ENCODE data around the gene DHCR24. TPM values are rescaled to one million over a fixed set of nuclear protein-coding genes. Genes with fewer than 3 reads are reported as not detected.
"Not testable (repeated sequence)": the region's sequence is repeated elsewhere in the genome, so short reads cannot be mapped to it uniquely, and the experiment has no call there.

DHCR24 gene
- total RNA-seq, 2 experiments from 2014 or later, result 59.5 to 64.7 TPM

DNA sequence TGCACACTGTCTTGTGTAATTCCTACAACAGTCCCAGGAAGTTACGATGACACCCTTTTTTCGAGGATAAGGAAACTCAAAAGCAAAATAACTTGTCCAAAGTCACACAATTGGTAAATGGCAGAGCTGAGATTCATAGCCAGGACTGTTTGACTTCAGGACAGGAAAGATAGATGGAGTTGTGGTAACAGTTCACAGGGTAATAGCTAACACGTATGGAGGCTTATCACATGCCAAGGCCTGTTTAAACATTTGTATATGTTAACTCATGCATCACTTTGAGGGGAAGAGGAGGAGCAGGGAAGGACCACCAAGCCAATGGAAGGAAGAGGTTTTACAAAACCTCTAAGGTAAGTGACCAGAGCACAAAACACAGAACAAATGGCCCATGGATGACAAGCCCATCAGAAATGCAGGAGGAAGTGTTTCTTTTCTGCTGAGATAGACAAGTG lies 2.8 kb downstream of the DHCR24 start:
- ATAC-seq (no peak), DNase-seq (no peak)
- TF ChIP-seq, protein P1, sequence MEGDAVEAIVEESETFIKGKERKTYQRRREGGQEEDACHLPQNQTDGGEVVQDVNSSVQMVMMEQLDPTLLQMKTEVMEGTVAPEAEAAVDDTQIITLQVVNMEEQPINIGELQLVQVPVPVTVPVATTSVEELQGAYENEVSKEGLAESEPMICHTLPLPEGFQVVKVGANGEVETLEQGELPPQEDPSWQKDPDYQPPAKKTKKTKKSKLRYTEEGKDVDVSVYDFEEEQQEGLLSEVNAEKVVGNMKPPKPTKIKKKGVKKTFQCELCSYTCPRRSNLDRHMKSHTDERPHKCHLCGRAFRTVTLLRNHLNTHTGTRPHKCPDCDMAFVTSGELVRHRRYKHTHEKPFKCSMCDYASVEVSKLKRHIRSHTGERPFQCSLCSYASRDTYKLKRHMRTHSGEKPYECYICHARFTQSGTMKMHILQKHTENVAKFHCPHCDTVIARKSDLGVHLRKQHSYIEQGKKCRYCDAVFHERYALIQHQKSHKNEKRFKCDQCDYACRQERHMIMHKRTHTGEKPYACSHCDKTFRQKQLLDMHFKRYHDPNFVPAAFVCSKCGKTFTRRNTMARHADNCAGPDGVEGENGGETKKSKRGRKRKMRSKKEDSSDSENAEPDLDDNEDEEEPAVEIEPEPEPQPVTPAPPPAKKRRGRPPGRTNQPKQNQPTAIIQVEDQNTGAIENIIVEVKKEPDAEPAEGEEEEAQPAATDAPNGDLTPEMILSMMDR (IDR thresholded peaks at IDR 0.05), result no peak
- intact Hi-C loops (cut with micrococcal nuclease), result no loop called here
- H3K27ac Mint-ChIP-seq, result no peak overlapping the region
- H3K36me3 Mint-ChIP-seq (ENCODE audit: low read depth), result peaks cover 52% of the 10 kb centered on the region
- POLR2A ChIA-PET, result no interaction called here
- no peak overlapping the region for H3K4me3 Mint-ChIP-seq
- CTCF ChIA-PET, result interaction anchor here (1.8 kb wide), 1 partner anchor 61 kb away, joined by 4 read pairs; no protein-coding TSS in a partner anchor
- H3K4me1 Mint-ChIP-seq (ENCODE audit: low read depth), result peaks cover 43% of the 10 kb centered on the region
- no peaks in the 10 kb centered on the region for H3K9me3 Mint-ChIP-seq
- H3K27me3 Mint-ChIP-seq, result peaks cover 6% of the 10 kb centered on the region

- intact Hi-C loops (cut with micrococcal nuclease), result no loop called here
- Mint-ChIP-seq H3K4me1 (ENCODE audit: low read depth) (peaks cover 45% of the 10 kb centered on the region), H3K27me3 (peaks cover 4% of the 10 kb centered on the region), H3K36me3 (ENCODE audit: low read depth) (peaks cover 56% of the 10 kb centered on the region), H3K4me3 (no peak overlapping the region), H3K9me3 (no peaks in the 10 kb centered on the region), H3K27ac (no peak overlapping the region)
- DNase-seq (no peak), ATAC-seq (no peak)
- POLR2A ChIA-PET, result no interaction called here
- TF ChIP-seq, protein P1 (IDR thresholded peaks at IDR 0.05), result no peak
- CTCF ChIA-PET, result interaction anchor here (1.2 to 1.8 kb wide), 2 partner anchors 61 to 91 kb away, joined by 3 to 4 read pairs; no protein-coding TSS in a partner anchor
These were observed 3.5 kb downstream of the DHCR24 start for GRCh38 chr1:54883349-54884102.

DNA sequence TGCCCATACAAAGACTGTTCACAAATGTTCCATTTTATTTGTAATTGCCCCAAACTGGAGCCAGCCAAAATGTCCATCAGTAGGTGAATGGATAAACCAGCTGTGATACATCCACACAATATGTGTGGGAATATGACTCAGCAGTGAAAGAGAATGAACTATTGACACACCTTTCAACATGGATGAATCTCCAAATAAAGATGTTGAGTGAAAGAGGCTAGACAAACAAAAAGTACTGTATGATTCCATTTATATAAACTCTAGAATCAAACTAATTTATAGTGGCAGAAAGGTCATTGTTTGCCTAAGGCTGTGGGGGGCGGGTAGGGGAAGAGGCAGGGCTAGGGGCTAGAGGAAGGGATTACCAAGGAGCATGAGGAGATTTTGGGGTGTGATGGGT lies 4.5 kb downstream of the DHCR24 start:
- ATAC-seq (no peak), DNase-seq (no peak)
- intact Hi-C loops (cut with micrococcal nuclease), result no loop called here
- H3K4me1 Mint-ChIP-seq (ENCODE audit: low read depth), result peaks cover 40% of the 10 kb centered on the region
- TF ChIP-seq, protein P1 (IDR thresholded peaks at IDR 0.05), result no peak
- no peak overlapping the region for H3K27ac Mint-ChIP-seq
- H3K36me3 Mint-ChIP-seq (ENCODE audit: low read depth), result peaks cover 60% of the 10 kb centered on the region
- no peaks in the 10 kb centered on the region for H3K27me3 Mint-ChIP-seq
- no peaks in the 10 kb centered on the region for H3K9me3 Mint-ChIP-seq
- H3K4me3 Mint-ChIP-seq, result no peak overlapping the region
- ChIA-PET CTCF (interaction anchor here (1.2 kb wide), 1 partner anchor 90 kb away, joined by 3 read pairs; no protein-coding TSS in a partner anchor), POLR2A (no interaction called here)

GRCh38 chr1:54881604-54882003 lies 5.4 kb downstream of the DHCR24 start:
- H3K27me3 Mint-ChIP-seq; intact Hi-C loops (cut with micrococcal nuclease); POLR2A ChIA-PET; H3K27ac Mint-ChIP-seq; ATAC-seq; DNase-seq; H3K9me3 Mint-ChIP-seq; H3K4me3 Mint-ChIP-seq: not testable (repeated sequence)
- CTCF ChIA-PET, result interaction anchor here (2.4 kb wide), 1 partner anchor 140 kb away, joined by 6 read pairs; no protein-coding TSS in a partner anchor
- peaks cover 40% of the 10 kb centered on the region for H3K4me1 Mint-ChIP-seq (ENCODE audit: low read depth)
- peaks cover 67% of the 10 kb centered on the region for H3K36me3 Mint-ChIP-seq (ENCODE audit: low read depth)

GRCh38 chr1:54879872-54880271 lies 7.1 kb downstream of the DHCR24 start:
- POLR2A ChIA-PET, result no interaction called here
- no peak overlapping the region for H3K4me3 Mint-ChIP-seq
- H3K36me3 Mint-ChIP-seq (ENCODE audit: low read depth), result peaks cover 76% of the 10 kb centered on the region
- H3K27ac Mint-ChIP-seq, result no peak overlapping the region
- no peaks in the 10 kb centered on the region for H3K27me3 Mint-ChIP-seq
- peaks cover 26% of the 10 kb centered on the region for H3K4me1 Mint-ChIP-seq (ENCODE audit: low read depth)
- TF ChIP-seq, protein P1 (IDR thresholded peaks at IDR 0.05), result no peak
- no peak for ATAC-seq
- intact Hi-C loops (cut with micrococcal nuclease), result no loop called here
- H3K9me3 Mint-ChIP-seq, result no peaks in the 10 kb centered on the region
- CTCF ChIA-PET, result interaction anchor here (1.9 to 2.4 kb wide), 2 partner anchors 71 to 142 kb away, joined by 5 to 6 read pairs; no protein-coding TSS in a partner anchor
- no peak for DNase-seq

Data from activated CD8-positive, alpha-beta T cell treated with anti-CD3 and anti-CD28 coated beads for 36 hours (primary cell).